T-helper 9 cell (primary cell): ENCODE measurements around the gene CORO2B.

Experiments
- DNase-seq: peaks from one replicate; pipeline ENCODE4 v3.0.0-alpha.2; 2020
- total RNA-seq, 2 donors: gene quantifications; one replicate each; lab custom pipeline; 2026; lab: John Stamatoyannopoulos, UW

Gene CORO2B, protein sequence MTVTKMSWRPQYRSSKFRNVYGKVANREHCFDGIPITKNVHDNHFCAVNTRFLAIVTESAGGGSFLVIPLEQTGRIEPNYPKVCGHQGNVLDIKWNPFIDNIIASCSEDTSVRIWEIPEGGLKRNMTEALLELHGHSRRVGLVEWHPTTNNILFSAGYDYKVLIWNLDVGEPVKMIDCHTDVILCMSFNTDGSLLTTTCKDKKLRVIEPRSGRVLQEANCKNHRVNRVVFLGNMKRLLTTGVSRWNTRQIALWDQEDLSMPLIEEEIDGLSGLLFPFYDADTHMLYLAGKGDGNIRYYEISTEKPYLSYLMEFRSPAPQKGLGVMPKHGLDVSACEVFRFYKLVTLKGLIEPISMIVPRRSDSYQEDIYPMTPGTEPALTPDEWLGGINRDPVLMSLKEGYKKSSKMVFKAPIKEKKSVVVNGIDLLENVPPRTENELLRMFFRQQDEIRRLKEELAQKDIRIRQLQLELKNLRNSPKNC
- total RNA-seq: 0 to 0.07 reads per million in 2 donors

GRCh38 chr15:68578980-68579935 is at the start of gene CORO2B:
Gene CORO2B, plus strand, starts transcription at chr15:68578993. Its CDS starts 270 bp downstream, at chr15:68579263.
- no peak for DNase-seq

GRCh38 chr15:68531387-68532179 is 47.2 kb upstream of the CORO2B start:
- no peak for DNase-seq

DNA sequence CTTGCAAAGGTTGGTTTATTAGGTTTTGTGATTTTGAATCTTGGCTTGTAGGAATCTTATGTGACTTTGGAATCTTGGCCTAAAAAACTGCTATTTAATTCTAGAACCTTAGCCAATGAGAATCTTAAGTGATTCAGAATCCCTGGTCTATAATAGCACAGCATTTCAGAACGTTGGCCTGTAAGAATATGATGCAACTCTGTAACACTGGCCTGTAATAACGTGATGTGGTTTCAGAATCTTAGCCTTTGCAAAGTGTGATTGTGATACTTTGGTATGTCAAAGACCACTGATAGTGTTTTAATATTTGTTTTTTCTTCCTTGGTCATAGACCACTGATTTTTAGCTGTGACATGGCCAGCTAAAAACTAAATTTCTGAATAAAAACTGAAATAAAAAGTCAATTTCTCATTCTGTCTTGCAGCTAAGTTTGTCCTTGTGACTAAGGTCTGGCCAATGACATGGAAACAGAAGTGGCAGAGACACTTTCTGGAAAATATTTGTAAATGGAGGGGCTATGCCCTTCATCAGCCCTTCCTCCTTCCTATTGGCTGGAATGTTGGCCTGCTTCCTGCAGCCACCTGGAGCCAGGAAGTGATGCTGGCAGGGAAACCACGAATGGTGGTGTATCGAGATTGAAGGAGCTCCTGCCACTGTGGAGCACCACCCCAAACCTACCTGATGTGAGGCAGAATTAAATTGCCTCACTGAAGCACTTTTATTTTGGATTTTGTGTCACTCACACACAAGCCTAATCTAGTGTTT is 42.3 kb upstream of the CORO2B start:
- no peak for DNase-seq

GRCh38 chr15:68537097-68537496 is 41.7 kb upstream of the CORO2B start:
- DNase-seq: no peak

GRCh38 chr15:68537506-68537905 is 41.3 kb upstream of the CORO2B start:
- no peak for DNase-seq

- DNase-seq: no peak
Measured at GRCh38 chr15:68538311-68538710, 40.5 kb upstream of the CORO2B start.

DNA sequence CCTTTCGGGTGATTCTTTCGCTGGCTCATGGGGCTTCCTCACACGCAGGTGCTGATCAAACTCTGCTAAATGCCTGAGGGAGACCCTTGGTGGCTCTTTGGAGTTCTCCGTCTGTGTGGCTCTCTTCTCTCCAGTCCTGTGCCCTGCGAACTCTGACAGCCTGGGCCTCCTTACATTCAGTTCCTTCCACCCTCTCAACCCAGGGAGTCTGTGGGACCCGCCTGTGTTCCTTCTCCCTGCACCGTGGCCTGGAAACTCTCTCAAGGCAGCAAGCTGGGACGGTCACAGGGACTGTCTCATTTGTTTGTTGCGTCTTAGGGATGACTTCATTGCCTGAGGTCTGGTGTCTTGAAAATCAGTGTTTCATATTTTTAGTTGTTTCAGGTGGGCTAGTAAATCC is 37.0 kb upstream of the CORO2B start:
- DNase-seq: no peak

DNA sequence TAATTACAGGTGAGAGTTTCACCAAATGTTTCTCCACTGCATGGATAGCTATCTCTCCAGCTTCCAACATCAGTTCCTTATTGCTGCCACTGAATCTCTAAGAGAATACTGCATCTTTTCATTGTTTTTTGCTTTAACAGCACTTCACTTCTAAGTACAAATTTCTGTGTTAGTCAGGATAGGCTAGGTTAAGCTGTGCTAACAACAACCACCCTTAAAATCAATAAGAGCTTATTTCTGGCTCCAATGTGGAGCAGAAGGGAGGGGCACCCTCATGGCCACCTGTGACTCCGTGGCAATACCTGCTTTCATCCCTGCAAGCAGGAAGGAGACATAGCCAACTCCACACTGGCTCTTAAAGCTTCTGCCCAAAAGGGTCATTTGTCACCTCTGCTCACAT is 36.4 kb upstream of the CORO2B start:
- no peak for DNase-seq

- DNase-seq: no peak
Measured at GRCh38 chr15:68542771-68543164, 36.0 kb upstream of the CORO2B start.

DNA sequence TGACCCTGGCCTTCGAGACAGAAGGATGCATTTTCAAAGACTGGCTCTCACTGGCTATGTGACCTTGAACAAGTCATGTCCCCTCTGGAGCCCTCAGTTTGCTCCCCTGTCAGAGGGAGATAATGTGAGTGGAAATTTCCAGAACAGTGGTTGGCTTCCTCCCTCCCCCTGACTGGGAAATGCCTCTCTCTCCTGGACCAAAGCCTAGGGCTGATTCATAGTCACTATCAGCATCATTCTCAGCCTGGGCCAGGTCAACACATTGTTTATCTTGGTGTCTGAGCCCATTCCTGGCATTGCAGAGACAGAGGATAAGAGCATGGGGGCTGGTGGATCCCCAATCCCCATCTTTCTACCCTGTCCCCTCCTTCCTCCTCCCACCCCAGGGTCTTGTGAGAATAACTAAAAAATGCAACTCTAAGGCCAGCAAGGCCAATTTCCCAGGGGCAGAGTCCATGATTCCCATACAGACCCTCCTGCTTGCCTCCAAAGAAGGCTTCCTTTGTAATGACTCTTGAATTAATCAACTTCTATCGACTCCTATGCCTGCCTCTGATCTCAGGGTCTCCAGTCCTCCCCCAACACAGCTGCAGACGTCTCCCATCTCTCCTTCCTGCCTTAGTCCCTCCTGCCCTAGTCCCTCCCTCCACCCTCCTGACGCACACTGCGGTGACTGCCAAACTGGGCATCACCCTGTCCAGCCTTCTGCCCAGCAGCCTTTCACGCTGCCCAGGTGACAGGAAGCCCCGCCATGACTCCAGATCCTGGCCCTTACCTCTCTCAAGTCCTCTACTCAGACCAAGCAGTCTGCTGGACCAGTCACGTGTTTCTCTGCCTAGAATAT is 35.4 kb upstream of the CORO2B start:
- DNase-seq: no peak

- no peak for DNase-seq
Measured at GRCh38 chr15:68546318-68546717, 32.5 kb upstream of the CORO2B start.

- DNase-seq: no peak
Measured at GRCh38 chr15:68548364-68548763, 30.4 kb upstream of the CORO2B start.

GRCh38 chr15:68550004-68550403 is 28.8 kb upstream of the CORO2B start:
- no peak for DNase-seq

GRCh38 chr15:68550498-68551295 is 28.1 kb upstream of the CORO2B start:
- DNase-seq: peak; percentile 73

DNA sequence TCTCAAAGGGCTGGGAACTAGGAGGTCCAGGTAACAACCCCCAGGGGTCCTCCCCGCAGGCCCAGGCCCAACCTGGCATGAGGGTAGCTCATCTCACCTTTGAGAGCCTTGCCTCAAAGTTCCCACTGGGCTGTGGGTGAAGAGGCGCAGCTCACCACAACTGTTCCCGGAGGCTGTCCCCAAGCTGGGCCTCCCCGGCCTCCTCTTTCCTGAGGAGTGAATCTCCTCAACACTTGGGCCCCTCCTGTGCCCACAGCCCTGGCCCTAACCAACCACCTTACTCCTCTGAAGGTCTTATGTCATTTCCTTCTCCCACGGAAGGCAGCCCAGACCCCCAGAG is 27.5 kb upstream of the CORO2B start:
- no peak for DNase-seq

- DNase-seq: no peak
Measured at GRCh38 chr15:68552344-68552743, 26.4 kb upstream of the CORO2B start.

DNA sequence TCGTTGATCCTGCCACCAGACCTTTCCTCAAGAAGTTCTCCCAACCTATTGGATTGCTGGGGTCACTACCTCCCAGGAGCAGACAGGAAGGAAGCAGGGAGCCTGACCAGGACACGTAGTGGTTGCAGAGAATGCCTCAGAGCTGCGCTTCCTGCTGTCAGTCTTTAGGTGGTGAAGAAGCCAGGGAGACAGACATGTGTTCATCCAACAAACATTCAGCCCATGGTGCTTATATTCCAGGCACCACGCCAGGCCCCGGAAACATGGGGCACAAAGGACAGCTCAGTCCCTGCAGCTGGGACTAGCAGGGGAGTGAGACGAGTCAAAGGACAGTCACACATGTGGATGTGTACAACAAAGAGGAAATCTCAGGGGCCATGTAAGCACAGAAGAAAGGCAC is 26.0 kb upstream of the CORO2B start:
- no peak for DNase-seq

DNA sequence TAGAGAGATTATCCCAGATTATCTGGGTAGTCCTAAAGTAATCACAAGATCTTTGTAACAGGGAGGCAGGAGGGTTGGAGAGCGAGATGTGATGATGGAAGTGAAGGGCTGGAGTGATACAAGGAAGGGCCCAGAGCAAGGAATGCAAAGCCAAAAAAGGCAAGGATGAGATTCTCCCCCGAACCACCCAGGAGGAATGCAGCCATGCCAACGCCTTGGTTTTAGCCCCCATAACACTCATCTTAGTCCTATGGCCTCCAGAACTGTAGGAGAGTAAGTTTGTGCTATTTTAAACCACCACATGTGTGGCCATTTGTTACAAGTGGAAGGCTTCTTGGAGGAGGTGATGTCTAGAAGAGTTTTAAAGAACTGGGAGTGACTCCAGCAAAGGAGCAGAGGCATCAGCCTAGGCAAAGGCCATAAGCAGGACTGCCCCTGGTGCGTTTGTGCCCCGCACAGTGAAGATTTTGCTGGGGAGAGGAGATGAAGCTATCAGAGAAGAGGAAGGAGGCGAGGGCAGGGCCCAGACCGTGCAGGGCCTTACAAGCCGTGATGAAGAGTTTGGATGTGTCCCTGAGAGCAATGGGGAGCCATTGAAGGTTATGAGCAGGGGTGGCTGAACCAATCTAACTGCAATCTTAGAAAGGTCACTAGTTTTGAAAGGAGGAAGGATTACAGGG is 25.3 kb upstream of the CORO2B start:
- DNase-seq: no peak

- peak; percentile 55 for DNase-seq
Measured at GRCh38 chr15:68553994-68554720, 24.6 kb upstream of the CORO2B start.
